Activated naive CD8-positive, alpha-beta T cell treated with anti-CD3 and anti-CD28 coated beads, Interleukin-2, amount 50 U/mL, for 16 hours (primary cell): ENCODE measurements around the gene RPS6KA5.
A peak's percentile ranks its signal among the peaks of the same experiment; 100 is the strongest.
"Not testable (repeated sequence)": the region's sequence is repeated elsewhere in the genome, so short reads cannot be mapped to it uniquely, and the experiment has no call there.

ENCODE experiments used
- DNase-seq: peaks from one replicate; pipeline ENCODE4 v3.0.0-alpha.2; 2020; ENCODE audit warnings: low read depth, low spot score

Gene RPS6KA5

GRCh38 chr14:90837355-90837754 is 223.1 kb downstream of the RPS6KA5 start:
- no peak for DNase-seq

GRCh38 chr14:90836692-90837063 is 223.8 kb downstream of the RPS6KA5 start:
- DNase-seq: no peak

- DNase-seq: no peak
These were observed 228.6 kb downstream of the RPS6KA5 start for GRCh38 chr14:90831821-90832220.

- no peak for DNase-seq
These were observed 229.3 kb downstream of the RPS6KA5 start for GRCh38 chr14:90830931-90831701.

- no peak for DNase-seq
These were observed 230.8 kb downstream of the RPS6KA5 start for GRCh38 chr14:90829677-90830076.

GRCh38 chr14:90828642-90829487 is 231.6 kb downstream of the RPS6KA5 start:
- DNase-seq: no peak

- peak; percentile 77 for DNase-seq
These were observed 232.4 kb downstream of the RPS6KA5 start for GRCh38 chr14:90827919-90828610.

- DNase-seq: not testable (repeated sequence)
These were observed 236.9 kb downstream of the RPS6KA5 start for GRCh38 chr14:90823542-90823941.

- DNase-seq: peak; percentile 50
These were observed 239.5 kb downstream of the RPS6KA5 start for GRCh38 chr14:90820958-90821357.

- no peak for DNase-seq
These were observed 240.6 kb downstream of the RPS6KA5 start for GRCh38 chr14:90819734-90820393.

- DNase-seq: no peak
These were observed 241.7 kb downstream of the RPS6KA5 start for GRCh38 chr14:90818715-90819114.

GRCh38 chr14:90816681-90817436 is 243.6 kb downstream of the RPS6KA5 start:
- DNase-seq: no peak

GRCh38 chr14:90815822-90816662 is 244.4 kb downstream of the RPS6KA5 start, which contains the start of gene TTC7B:
Gene TTC7B, minus strand, starts transcription at chr14:90816430. Its CDS starts 135 bp downstream, at chr14:90816295.
- no peak for DNase-seq

- DNase-seq: no peak
These were observed 244.9 kb downstream of the RPS6KA5 start for GRCh38 chr14:90815572-90815821.

GRCh38 chr14:90814806-90815571 is 245.5 kb downstream of the RPS6KA5 start:
- DNase-seq: no peak

- DNase-seq: no peak
These were observed 247.0 kb downstream of the RPS6KA5 start for GRCh38 chr14:90813442-90813841.

GRCh38 chr14:90812109-90812508 is 248.3 kb downstream of the RPS6KA5 start:
- no peak for DNase-seq

GRCh38 chr14:90811641-90812040 is 248.8 kb downstream of the RPS6KA5 start:
- DNase-seq: no peak

- no peak for DNase-seq
These were observed 249.6 kb downstream of the RPS6KA5 start for GRCh38 chr14:90810806-90811205.
